Neural crest cell (in vitro differentiated cells): ENCODE data around the gene XDH. TPM values are rescaled to one million over a fixed set of nuclear protein-coding genes. Genes with fewer than 3 reads are reported as not detected.
A peak's percentile ranks its signal among the peaks of the same experiment; 100 is the strongest.

Experiments
- DNase-seq: peaks from one replicate; pipeline ENCODE4 v3.0.0; 2021; ENCODE audit warnings: low read depth, mixed read lengths, low spot score
- H3K27ac Mint-ChIP-seq: one replicate; pipeline ENCODE4 v1.8.0; 2021; ENCODE audit warnings: mild to moderate bottlenecking, mixed read lengths; ENCODE audit not compliant: unreplicated experiment
- H3K27me3 Mint-ChIP-seq: 2 replicates; pipeline ENCODE4 v1.8.0; 2021; ENCODE audit warnings: low read depth, mild to moderate bottlenecking, mixed read lengths
- H3K36me3 Mint-ChIP-seq: 2 replicates; pipeline ENCODE4 v1.8.0; 2021; ENCODE audit warnings: low read depth, mild to moderate bottlenecking, mixed read lengths
- H3K4me1 Mint-ChIP-seq: 2 replicates; pipeline ENCODE4 v1.8.0; 2021; ENCODE audit warnings: mixed read lengths
- H3K4me3 Mint-ChIP-seq: one replicate; pipeline ENCODE4 v1.8.0; 2021; ENCODE audit warnings: mild to moderate bottlenecking, mixed read lengths
- H3K9me3 Mint-ChIP-seq: 2 replicates; pipeline ENCODE4 v1.8.0; 2021; ENCODE audit warnings: mixed read lengths
- CTCF ChIP-seq: fragments of 200-600 bp; sonication (generic); conservative IDR thresholded peaks from 2 replicates; pipeline ENCODE4 v1.5.0; 2021; ENCODE audit warnings: antibody characterized with exemption, mild to moderate bottlenecking
- total RNA-seq: library from RNA; stranded (reverse); gene quantifications from 2 replicates; pipeline ENCODE4 v1.2.1, GENCODE V29; 2021

XDH gene
- total RNA-seq, 1 donor from 2014 or later, result 0.75 TPM

DNA sequence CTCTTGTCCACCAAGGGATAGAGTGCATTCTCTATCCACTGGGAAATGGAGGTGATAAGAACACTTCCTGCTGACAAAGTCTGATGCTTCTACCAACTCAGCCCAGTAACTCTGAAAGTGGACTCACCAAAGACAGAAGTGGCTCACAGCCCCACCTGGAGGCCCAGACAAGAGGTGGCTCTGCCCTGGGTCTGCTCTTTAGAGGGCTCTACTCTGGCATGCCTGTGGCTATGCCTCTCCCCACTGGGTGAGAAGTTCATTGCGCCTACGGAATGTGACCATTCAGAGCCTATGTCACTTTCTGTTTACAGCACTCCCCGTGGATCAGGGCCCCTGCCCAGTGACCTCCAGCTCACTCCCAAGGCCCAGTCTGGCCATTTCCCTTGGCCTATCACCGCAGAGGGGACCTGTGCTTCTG, 13.5 kb upstream of the XDH start:
- Mint-ChIP-seq H3K4me1 (no peaks in the 10 kb centered on the region), H3K27ac (no peak overlapping the region)

GRCh38 chr2:31426096-31426495, 11.6 kb upstream of the XDH start:
- H3K36me3 Mint-ChIP-seq, result no peaks in the 10 kb centered on the region
- H3K4me1 Mint-ChIP-seq, result no peaks in the 10 kb centered on the region
- no peak overlapping the region for H3K4me3 Mint-ChIP-seq
- TF ChIP-seq CTCF, result no peak
- DNase-seq, result no peak
- H3K27me3 Mint-ChIP-seq, result no peaks in the 10 kb centered on the region
- H3K9me3 Mint-ChIP-seq, result peaks cover 7% of the 10 kb centered on the region
- no peak overlapping the region for H3K27ac Mint-ChIP-seq

More for the DNA sequence above, 13.5 kb upstream of the XDH start:
- no peak for TF ChIP-seq CTCF
- Mint-ChIP-seq H3K36me3 (no peaks in the 10 kb centered on the region), H3K27me3 (no peaks in the 10 kb centered on the region), H3K4me3 (no peak overlapping the region), H3K9me3 (peaks cover 7% of the 10 kb centered on the region)
- no peak for DNase-seq

DNA sequence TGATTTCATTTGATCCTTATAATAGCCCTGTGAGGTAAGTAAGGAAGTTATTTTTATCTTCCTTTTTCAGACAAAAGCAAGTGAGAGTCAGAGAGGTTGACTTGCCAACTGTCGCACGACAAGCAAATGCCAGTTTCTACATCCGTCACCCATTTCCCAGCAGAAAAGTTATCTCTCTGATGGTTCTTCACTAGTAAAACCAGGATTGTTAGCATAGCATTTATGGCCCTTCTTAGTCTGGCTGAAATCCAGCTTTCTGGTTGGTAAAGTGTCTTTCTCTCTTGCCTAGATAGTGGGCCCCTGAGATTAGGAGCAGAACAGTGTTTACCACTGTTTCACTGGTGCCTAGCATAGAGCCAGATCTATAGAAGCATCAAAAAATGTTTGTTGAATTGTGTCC, 7.1 kb upstream of the XDH start:
- Mint-ChIP-seq H3K4me3 (no peak overlapping the region), H3K36me3 (no peaks in the 10 kb centered on the region)
- TF ChIP-seq CTCF, result no peak

DNA sequence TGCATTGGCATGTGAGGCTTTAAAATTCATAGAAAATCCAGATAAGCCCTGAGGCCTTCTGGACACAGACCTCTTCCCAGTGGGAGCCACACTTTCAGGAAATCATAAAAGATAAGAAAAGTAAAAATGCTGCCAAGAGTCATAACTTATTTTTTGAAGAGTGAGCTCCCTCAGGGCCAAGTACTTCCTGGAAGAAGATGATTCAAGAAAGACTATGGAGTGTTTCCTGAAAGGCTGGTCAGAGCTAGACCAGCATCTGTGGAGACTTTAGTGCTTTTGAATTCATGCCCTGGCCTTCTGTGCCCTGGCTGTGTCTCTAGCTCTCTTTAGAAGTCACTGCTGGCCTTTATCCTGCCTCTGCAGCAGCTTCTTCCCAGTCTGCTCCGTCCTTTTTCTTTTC, 6.4 kb upstream of the XDH start:
- Mint-ChIP-seq H3K36me3 (no peaks in the 10 kb centered on the region), H3K27ac (no peak overlapping the region), H3K4me3 (no peak overlapping the region), H3K9me3 (peaks cover 14% of the 10 kb centered on the region), H3K4me1 (no peaks in the 10 kb centered on the region), H3K27me3 (no peaks in the 10 kb centered on the region)
- no peak for TF ChIP-seq CTCF
- no peak for DNase-seq

More for the DNA sequence above, 7.1 kb upstream of the XDH start:
- Mint-ChIP-seq H3K27ac (no peak overlapping the region), H3K27me3 (no peaks in the 10 kb centered on the region), H3K9me3 (peaks cover 14% of the 10 kb centered on the region), H3K4me1 (no peaks in the 10 kb centered on the region)
- DNase-seq, result no peak

- Mint-ChIP-seq H3K27ac (no peak overlapping the region), H3K9me3 (peaks cover 14% of the 10 kb centered on the region), H3K27me3 (peaks cover 4% of the 10 kb centered on the region), H3K4me3 (no peak overlapping the region), H3K36me3 (no peaks in the 10 kb centered on the region), H3K4me1 (no peaks in the 10 kb centered on the region)
- TF ChIP-seq CTCF, result no peak
- no peak for DNase-seq
Measured at GRCh38 chr2:31419386-31419785, 4.8 kb upstream of the XDH start.

GRCh38 chr2:31415421-31415820, 879 bp upstream of the XDH start:
- peaks cover 9% of the 10 kb centered on the region for H3K27me3 Mint-ChIP-seq
- H3K27ac Mint-ChIP-seq, result peak overlapping the region; percentile 62
- TF ChIP-seq CTCF, result no peak
- H3K9me3 Mint-ChIP-seq, result peaks cover 10% of the 10 kb centered on the region
- H3K4me1 Mint-ChIP-seq, result no peaks in the 10 kb centered on the region
- H3K4me3 Mint-ChIP-seq, result no peak overlapping the region
- no peaks in the 10 kb centered on the region for H3K36me3 Mint-ChIP-seq
- no peak for DNase-seq
